ENCODE data around the gene ATXN1L. TPM values are rescaled to one million over a fixed set of nuclear protein-coding genes. Genes with fewer than 3 reads are reported as not detected.
A peak's percentile ranks its signal among the peaks of the same experiment; 100 is the strongest.
"Not testable (repeated sequence)": the region's sequence is repeated elsewhere in the genome, so short reads cannot be mapped to it uniquely, and the experiment has no call there.

Gene ATXN1L
- total RNA-seq, 4 donors from 2014 or later: 15.8 to 22.6 (median 19.4) TPM

- H3K9me3 ChIP-seq: no peaks in the 10 kb centered on the region
- no peak for ATAC-seq
- no peak for TF ChIP-seq POLR2A (IDR thresholded peaks at IDR 0.05)
- TF ChIP-seq, protein P1, sequence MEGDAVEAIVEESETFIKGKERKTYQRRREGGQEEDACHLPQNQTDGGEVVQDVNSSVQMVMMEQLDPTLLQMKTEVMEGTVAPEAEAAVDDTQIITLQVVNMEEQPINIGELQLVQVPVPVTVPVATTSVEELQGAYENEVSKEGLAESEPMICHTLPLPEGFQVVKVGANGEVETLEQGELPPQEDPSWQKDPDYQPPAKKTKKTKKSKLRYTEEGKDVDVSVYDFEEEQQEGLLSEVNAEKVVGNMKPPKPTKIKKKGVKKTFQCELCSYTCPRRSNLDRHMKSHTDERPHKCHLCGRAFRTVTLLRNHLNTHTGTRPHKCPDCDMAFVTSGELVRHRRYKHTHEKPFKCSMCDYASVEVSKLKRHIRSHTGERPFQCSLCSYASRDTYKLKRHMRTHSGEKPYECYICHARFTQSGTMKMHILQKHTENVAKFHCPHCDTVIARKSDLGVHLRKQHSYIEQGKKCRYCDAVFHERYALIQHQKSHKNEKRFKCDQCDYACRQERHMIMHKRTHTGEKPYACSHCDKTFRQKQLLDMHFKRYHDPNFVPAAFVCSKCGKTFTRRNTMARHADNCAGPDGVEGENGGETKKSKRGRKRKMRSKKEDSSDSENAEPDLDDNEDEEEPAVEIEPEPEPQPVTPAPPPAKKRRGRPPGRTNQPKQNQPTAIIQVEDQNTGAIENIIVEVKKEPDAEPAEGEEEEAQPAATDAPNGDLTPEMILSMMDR (IDR thresholded peaks at IDR 0.05 in 4 of 5, conservative IDR thresholded peaks at IDR 0.05 in 1 of 5): no peak
- intact Hi-C loops (cut with DNase I; ENCODE audit: low total_unique reads): loop anchor here (5.0 kb wide), 1 partner anchor 108 kb away; the partner anchor contains the start of gene DHODH
- H3K36me3 ChIP-seq: no peaks in the 10 kb centered on the region
- in situ Hi-C loops (cut with MboI; ENCODE audit: low sequenced_read_pairs in 4 of 4): loop anchor here in 2 of 4 donors (5.0 to 10.0 kb wide), 2 partner anchors 92 to 94 kb away; partner anchors contain the start of gene AP1G1 (in 2 of the 2)
- no peak for DNase-seq
- H3K4me3 ChIP-seq: no peak overlapping the region
- H3K27ac ChIP-seq: peak overlapping the region; percentile 33 to 97 (median 46)
- peaks cover 28 to 39% of the 10 kb centered on the region in 2 donors for H3K4me1 ChIP-seq
- no peaks in the 10 kb centered on the region for H3K27me3 ChIP-seq
Measured at GRCh38 chr16:71899171-71899570, 53.4 kb downstream of the ATXN1L start.

GRCh38 chr16:71902656-71903365, 57.0 kb downstream of the ATXN1L start:
- Histone ChIP-seq H3K27ac (no peak overlapping the region), H3K4me3 (no peak overlapping the region), H3K36me3 (no peaks in the 10 kb centered on the region), H3K9me3 (no peaks in the 10 kb centered on the region), H3K27me3 (no peaks in the 10 kb centered on the region), H3K4me1 (peaks cover 13 to 31% of the 10 kb centered on the region in 2 donors)
- in situ Hi-C loops (cut with MboI; ENCODE audit: low sequenced_read_pairs in 4 of 4): no loop called here
- ATAC-seq (no peak), DNase-seq (no peak)
- TF ChIP-seq POLR2A (IDR thresholded peaks at IDR 0.05): no peak
- intact Hi-C loops (cut with DNase I; ENCODE audit: low total_unique reads): no loop called here

GRCh38 chr16:71903608-71904007, 57.8 kb downstream of the ATXN1L start:
- intact Hi-C loops (cut with DNase I; ENCODE audit: low total_unique reads) (no loop called here), in situ Hi-C loops (cut with MboI; ENCODE audit: low sequenced_read_pairs in 4 of 4) (no loop called here)
- H3K27me3 ChIP-seq: no peaks in the 10 kb centered on the region
- H3K9me3 ChIP-seq: no peaks in the 10 kb centered on the region
- TF ChIP-seq, protein P1 (IDR thresholded peaks at IDR 0.05 in 4 of 5, conservative IDR thresholded peaks at IDR 0.05 in 1 of 5): no peak
- TF ChIP-seq POLR2A (IDR thresholded peaks at IDR 0.05): no peak
- peaks cover 13 to 31% of the 10 kb centered on the region in 2 donors for H3K4me1 ChIP-seq
- peak overlapping the region in 1 of 4 donors; percentile 36 for H3K27ac ChIP-seq
- H3K36me3 ChIP-seq: no peaks in the 10 kb centered on the region
- ATAC-seq (no peak), DNase-seq (no peak)
- no peak overlapping the region for H3K4me3 ChIP-seq

- Histone ChIP-seq H3K27ac (peak overlapping the region in 1 of 4 donors; percentile 36), H3K4me3 (no peak overlapping the region), H3K27me3 (no peaks in the 10 kb centered on the region), H3K36me3 (no peaks in the 10 kb centered on the region), H3K9me3 (no peaks in the 10 kb centered on the region), H3K4me1 (peaks cover 13 to 27% of the 10 kb centered on the region in 2 donors)
- in situ Hi-C loops (cut with MboI; ENCODE audit: low sequenced_read_pairs in 4 of 4): no loop called here
- TF ChIP-seq, protein P1 (IDR thresholded peaks at IDR 0.05 in 4 of 5, conservative IDR thresholded peaks at IDR 0.05 in 1 of 5): no peak
- no peak for TF ChIP-seq POLR2A (IDR thresholded peaks at IDR 0.05)
- DNase-seq: no peak
- ATAC-seq: no peak
- intact Hi-C loops (cut with DNase I; ENCODE audit: low total_unique reads): no loop called here
Measured at GRCh38 chr16:71904239-71904638, 58.5 kb downstream of the ATXN1L start.

GRCh38 chr16:71905765-71906164, 60.0 kb downstream of the ATXN1L start:
- in situ Hi-C loops (cut with MboI; ENCODE audit: low sequenced_read_pairs in 4 of 4): not testable (repeated sequence)
- peaks cover 8 to 21% of the 10 kb centered on the region in 2 donors for H3K4me1 ChIP-seq

More at GRCh38 chr16:71905765-71906164, 60.0 kb downstream of the ATXN1L start:
- H3K27ac ChIP-seq; H3K9me3 ChIP-seq; ATAC-seq; H3K4me3 ChIP-seq; H3K36me3 ChIP-seq; DNase-seq; H3K27me3 ChIP-seq; intact Hi-C loops (cut with DNase I; ENCODE audit: low total_unique reads): not testable (repeated sequence)

Other genes starting within 250 kb of the ATXN1L start
- under 1 TPM in 1 of 4 donors, not detected in 3; 0.32 TPM for gene MARVELD3, start 219.8 kb upstream of the ATXN1L start, total RNA-seq
- gene PHLPP2, start 121.3 kb upstream of the ATXN1L start, total RNA-seq: 1 to 10 TPM; 4.5 to 9.1 (median 5.0) TPM
- gene AP1G1, start 37.1 kb upstream of the ATXN1L start, total RNA-seq: 10 to 100 TPM; 60.7 to 80.6 (median 66.3) TPM
- gene ZNF821, start 38.2 kb downstream of the ATXN1L start, total RNA-seq: 10 to 100 TPM in 1 of 4 donors, 1 to 10 TPM in 3; 4.0 to 19.4 (median 8.1) TPM
- 100 to 1,000 TPM in 2 of 4 donors, 10 to 100 TPM in 2; 90.8 to 141 (median 112) TPM for gene IST1, start 49.6 kb downstream of the ATXN1L start, total RNA-seq
- not detected for gene PKD1L3, start 154.4 kb downstream of the ATXN1L start, total RNA-seq
- 1 to 10 TPM; 5.1 to 7.3 (median 6.7) TPM for gene DHODH, start 162.8 kb downstream of the ATXN1L start, total RNA-seq
- gene HP, start 208.5 kb downstream of the ATXN1L start, total RNA-seq: 100 to 1,000 TPM in 1 of 4 donors, 10 to 100 TPM in 1, 1 to 10 TPM in 1, not detected in 1; 1.5 to 206 (median 63.7) TPM
- gene HPR, start 217.2 kb downstream of the ATXN1L start, total RNA-seq: under 1 TPM in 1 of 4 donors, not detected in 3; 0.20 TPM
- 10 to 100 TPM in 2 of 4 donors, 1 to 10 TPM in 2; 6.0 to 13.7 (median 10.0) TPM for gene TXNL4B, start 247.6 kb downstream of the ATXN1L start, total RNA-seq
- 10 to 100 TPM; 26.9 to 75.3 (median 53.8) TPM for gene DHX38, start 247.9 kb downstream of the ATXN1L start, total RNA-seq

Measured in gastrocnemius medialis (tissue), 4 donors.